Suprapubic skin (tissue), 4 donors: ENCODE results near the gene YJU2.

ENCODE experiments used
- POLR2A ChIP-seq, 2 donors: fragments of 450-650 bp; IDR thresholded peaks; one replicate each; pipeline ENCODE4 v1.6.1; 2017; ENCODE audit warnings: antibody characterized with exemption in 2 of 2, mild to moderate bottlenecking in 2 of 2, moderate library complexity in 2 of 2
- POLR2AphosphoS5 ChIP-seq, 3 donors: sonication (generic); formaldehyde crosslinking; IDR thresholded peaks; one replicate each; pipeline ENCODE4 v1.6.1; 2017; ENCODE audit warnings: antibody characterized with exemption in 3 of 3
- TF ChIP-seq, protein P1 (sequence below), 2 donors: fragments of 200-600 bp in 1 of 2; fragments of 450-650 bp in 1 of 2; sonication (generic) in 1 of 2; IDR thresholded peaks; one replicate each; pipeline ENCODE4 v1.5.1; 2016 to 2019; ENCODE audit warnings: antibody characterized with exemption in 2 of 2, mild to moderate bottlenecking in 1 of 2, moderate library complexity in 1 of 2

GRCh38 chr19:4215807-4216206 lies 31.1 kb upstream of the YJU2 start:
- TF ChIP-seq, protein P1, sequence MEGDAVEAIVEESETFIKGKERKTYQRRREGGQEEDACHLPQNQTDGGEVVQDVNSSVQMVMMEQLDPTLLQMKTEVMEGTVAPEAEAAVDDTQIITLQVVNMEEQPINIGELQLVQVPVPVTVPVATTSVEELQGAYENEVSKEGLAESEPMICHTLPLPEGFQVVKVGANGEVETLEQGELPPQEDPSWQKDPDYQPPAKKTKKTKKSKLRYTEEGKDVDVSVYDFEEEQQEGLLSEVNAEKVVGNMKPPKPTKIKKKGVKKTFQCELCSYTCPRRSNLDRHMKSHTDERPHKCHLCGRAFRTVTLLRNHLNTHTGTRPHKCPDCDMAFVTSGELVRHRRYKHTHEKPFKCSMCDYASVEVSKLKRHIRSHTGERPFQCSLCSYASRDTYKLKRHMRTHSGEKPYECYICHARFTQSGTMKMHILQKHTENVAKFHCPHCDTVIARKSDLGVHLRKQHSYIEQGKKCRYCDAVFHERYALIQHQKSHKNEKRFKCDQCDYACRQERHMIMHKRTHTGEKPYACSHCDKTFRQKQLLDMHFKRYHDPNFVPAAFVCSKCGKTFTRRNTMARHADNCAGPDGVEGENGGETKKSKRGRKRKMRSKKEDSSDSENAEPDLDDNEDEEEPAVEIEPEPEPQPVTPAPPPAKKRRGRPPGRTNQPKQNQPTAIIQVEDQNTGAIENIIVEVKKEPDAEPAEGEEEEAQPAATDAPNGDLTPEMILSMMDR (IDR thresholded peaks at IDR 0.05) = no peak
- TF ChIP-seq POLR2AphosphoS5 (IDR thresholded peaks at IDR 0.05) (no peak), POLR2A (IDR thresholded peaks at IDR 0.05) (no peak)
